GM19463 (cell line): ENCODE data around the gene ADAMTS2.
"Not testable (repeated sequence)": the region's sequence is repeated elsewhere in the genome, so short reads cannot be mapped to it uniquely, and the experiment has no call there.

Experiments
- ATAC-seq: cut with Tn5 transposase; IDR thresholded peaks from one replicate; pipeline ENCODE4 v1.9.1; 2021; ENCODE audit warnings: mild to moderate bottlenecking, moderate library complexity; ENCODE audit not compliant: unreplicated experiment

The ADAMTS2 gene

GRCh38 chr5:179284751-179285631 is 60.3 kb downstream of the ADAMTS2 start:
- ATAC-seq, result no peak

- ATAC-seq, result not testable (repeated sequence)
Measured at GRCh38 chr5:179283908-179284307, 61.4 kb downstream of the ADAMTS2 start.

DNA sequence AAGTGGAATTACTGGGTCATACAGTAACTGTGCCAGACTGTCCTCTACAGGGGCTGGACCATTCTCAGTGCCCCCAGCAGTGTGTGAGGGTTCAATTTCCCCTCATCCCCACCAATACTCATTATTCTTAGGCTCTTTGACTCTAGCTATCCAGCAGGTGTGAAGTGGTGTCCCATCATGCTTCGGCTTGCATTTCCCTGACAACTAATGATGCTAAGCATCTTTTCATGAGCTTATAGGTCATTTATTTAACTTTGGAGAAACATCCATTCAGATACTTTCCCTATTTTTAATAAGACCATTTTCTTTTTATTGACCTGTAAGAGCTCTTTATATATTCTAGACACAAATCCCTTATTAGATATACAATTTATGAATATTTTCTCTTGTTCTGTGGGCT is 63.6 kb downstream of the ADAMTS2 start:
- no peak for ATAC-seq

DNA sequence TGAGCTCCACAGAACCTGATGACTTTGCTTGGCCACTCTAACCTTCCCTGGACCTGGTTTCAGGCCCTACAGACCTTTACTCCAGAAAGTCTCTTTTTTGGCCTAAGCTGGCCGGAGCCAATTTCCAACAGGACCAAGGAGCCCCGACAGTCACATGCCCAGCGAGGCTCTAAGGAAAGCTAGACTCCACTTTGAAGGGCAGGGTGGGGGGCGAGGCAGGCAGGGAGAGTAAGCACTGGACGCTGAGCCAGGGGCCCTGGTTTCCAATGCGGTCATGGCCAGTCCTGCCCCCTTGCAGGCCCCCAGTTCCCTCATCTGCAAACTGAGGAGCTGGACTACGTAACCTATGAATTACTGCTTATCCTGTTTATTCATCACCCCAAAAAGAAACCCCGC is 65.2 kb downstream of the ADAMTS2 start:
- ATAC-seq, result no peak

DNA sequence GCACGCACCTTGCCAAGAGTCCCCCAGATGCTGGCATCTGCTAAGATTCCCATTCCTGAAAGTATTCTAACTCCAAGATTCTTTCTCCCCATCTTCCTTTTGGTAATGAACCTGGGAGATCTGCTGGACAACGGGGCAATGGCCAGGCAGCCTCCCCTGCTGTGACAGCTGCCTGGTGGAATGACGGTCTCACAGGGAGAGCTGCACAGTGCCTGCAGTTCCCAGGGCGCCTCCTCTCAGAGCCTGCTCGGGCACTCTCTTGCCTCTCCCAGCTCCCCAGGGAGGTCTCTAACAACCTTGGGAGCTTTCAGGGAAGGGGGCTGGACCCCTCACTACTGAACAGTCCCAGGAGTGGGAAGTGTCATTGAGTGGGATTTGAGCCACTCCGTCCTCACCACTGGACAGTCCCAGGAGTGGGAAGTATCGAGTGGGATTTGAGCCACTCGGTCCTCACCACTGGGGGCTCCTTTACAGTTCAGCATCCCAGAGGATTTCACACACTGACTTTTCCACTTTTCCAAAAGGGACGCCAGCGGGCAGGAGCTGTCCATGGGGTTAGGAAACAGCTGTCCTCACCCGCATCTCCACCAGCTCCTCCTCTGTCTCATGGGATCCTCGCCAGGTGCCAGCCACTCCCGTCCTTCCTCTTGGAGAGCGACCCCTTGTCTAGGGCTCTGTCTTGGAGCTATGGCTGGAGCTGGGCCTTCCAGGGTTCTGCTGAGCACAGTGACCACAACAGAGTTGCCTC is 65.7 kb downstream of the ADAMTS2 start:
- no peak for ATAC-seq

- ATAC-seq, result no peak
Measured at GRCh38 chr5:179278546-179278945, 66.7 kb downstream of the ADAMTS2 start.

- no peak for ATAC-seq
Measured at GRCh38 chr5:179278119-179278518, 67.1 kb downstream of the ADAMTS2 start.

- ATAC-seq, result no peak
Measured at GRCh38 chr5:179276838-179277395, 68.3 kb downstream of the ADAMTS2 start.

GRCh38 chr5:179275941-179276837 is 69.1 kb downstream of the ADAMTS2 start:
- ATAC-seq, result no peak

DNA sequence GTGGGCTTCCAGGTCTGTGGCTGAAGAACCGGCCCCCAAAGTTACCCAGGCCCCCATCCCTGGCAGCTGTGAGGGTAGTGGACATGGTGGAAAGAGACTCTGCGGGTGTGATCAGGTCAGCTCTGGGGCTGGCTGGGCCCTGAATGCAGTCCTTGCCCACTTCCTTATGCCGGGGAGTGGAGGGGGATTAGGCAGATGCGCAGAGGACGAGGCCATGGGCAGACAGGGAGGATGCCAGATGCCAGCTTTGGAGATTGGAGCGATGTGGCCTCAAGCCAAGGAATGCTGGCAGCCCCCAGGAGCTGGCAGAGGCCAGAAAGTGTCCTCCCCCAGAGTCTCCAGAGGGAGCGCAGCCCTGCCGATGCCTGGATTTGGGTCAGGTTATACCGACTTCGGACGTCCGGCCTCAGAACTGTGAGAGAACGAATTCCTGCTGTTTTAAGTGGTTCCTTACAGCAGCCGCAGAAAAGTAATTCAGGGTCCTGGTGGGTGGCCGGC is 69.8 kb downstream of the ADAMTS2 start:
- ATAC-seq, result no peak

DNA sequence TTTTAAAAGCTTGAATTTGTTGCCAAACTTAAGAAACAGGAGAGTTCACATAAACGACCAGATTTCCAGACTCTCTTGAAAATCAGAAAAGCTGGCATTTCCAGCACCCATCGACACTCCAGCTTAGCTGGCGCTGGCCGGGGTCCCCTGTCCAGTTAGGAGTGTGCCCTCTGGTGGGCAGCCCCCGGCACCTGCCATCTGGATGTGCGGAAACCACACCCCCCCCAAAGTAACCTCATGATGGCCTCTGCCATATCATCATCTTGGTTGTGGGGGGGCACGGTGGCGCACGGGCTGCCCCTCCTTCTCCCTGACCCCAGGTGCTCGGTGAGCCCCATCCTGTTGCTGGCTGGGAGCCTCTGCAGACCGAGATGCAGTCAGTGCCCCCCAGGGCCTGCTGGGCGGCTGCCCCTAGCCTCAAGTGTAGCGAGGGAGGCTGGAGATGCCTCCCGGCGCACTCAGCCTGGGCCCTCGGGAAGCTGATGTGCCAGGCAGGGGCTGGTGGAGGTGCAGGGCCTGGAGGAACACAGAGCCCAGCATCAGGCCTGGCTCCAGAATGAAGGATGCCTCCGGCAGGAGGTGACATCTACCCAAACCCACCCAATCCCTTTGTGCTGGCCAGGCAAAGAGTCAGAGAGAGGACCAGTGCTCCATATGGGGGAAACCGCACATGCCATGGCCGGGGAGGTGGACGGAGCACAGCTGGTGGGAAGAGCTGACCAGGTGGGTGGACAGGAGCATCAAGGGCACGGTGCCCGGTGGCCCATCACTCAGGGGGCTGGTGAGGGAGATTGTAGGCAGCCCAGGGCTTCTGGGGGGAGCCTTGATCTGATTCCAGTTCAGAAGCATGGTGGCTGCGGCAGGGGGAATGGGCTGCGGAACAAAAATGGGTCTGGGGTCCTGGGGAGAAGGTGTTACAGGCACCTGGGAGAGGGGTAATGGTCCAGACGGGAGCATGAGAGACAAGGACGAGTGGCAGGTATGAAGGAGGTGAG is 70.6 kb downstream of the ADAMTS2 start:
- no peak for ATAC-seq

DNA sequence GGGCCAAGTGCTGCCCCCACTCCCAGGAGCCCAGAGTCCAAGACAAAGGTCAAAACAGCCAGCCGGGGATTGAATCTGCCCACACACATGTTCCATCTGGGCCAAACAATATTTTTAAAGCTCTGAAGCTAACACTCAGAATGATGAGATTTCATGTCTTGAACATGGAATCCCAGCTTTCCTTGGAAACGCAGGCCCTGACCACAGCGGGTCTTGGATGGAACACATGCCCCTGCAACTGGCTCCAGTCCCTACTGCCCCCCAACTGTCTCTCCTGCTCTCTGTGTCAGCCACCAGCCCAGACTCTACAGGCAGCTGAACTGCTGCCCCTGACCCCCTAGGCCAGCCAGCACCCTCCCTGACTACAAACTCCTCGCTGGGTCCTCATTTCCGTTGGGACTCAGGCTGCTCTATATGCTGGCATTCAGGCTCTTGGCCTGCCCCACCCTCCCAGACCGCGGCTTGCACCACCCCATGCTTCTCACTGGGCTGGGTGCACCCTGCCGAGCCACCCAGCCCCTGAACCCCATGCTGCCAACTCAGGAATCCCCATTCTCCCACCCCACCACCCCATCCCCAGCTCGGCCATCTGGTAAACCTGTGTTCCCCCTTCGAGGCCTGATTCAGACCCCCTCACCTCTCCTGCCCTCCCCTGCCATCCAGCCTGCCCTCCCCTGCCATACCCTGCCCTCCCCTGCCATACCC is 71.7 kb downstream of the ADAMTS2 start:
- ATAC-seq, result no peak

DNA sequence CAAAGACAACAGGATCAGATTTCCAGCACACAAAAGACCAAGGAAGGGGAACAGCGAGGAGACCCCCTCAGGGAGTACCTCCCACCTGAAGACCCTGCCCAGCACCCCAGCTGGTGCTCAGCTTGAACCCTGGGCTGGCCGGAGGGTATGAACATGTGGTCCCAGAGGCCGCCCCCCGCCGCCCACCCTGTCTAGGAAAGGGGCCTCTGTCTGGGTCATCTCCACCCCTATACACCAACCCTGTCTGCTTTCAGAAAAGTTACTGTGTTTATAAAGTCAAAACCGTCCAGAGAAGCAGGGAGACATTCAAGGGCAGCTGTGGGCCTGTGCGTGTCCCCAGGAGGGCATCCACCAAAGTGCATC is 72.2 kb downstream of the ADAMTS2 start:
- no peak for ATAC-seq

- ATAC-seq, result no peak
Measured at GRCh38 chr5:179272326-179273072, 72.8 kb downstream of the ADAMTS2 start.

DNA sequence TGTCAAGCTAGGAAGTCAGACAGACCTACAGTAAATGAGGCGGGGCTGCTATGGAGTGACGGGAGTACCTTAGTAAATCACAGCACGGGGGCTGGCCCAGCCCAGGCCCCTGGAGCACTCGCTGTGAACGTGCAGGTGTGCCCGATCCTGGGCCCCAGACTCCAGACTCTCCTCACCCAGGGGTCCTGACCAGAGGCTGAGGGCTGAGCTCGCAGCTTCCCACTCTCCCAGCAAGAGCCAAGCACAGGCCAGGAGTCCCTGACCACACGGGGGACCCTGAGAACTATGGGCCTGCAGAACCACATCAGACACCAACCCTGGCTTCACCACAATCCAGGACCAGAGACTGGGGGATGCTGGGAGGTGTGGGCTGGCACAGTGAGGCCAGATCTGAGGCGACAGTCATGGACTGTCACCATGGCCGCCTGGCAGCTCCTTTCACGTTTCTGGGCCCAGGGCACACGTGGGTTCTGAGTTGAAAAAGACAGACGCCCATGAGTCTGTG is 73.4 kb downstream of the ADAMTS2 start:
- no peak for ATAC-seq

GRCh38 chr5:179271428-179271734 is 73.9 kb downstream of the ADAMTS2 start:
- ATAC-seq, result no peak

- no peak for ATAC-seq
Measured at GRCh38 chr5:179270581-179271427, 74.5 kb downstream of the ADAMTS2 start.
